ENCODE results near the gene CAB39.

Gene CAB39

GRCh38 chr2:230757476-230757875 lies 44.8 kb downstream of the CAB39 start:
- no peak overlapping the region for H3K27ac ChIP-seq
- H3K4me3 ChIP-seq, result no peak overlapping the region
- H3K9me3 ChIP-seq (ENCODE audit: low read depth, low read length), result no peaks in the 10 kb centered on the region
- no peak for DNase-seq (ENCODE audit: low read depth, low spot score)
- TF ChIP-seq EZH2 (IDR thresholded peaks at IDR 0.05), result no peak
- no peak for TF ChIP-seq FOXP2 (optimal IDR thresholded peaks at IDR 0.05; ENCODE audit: control extremely low read depth, extremely low read length, insufficient read depth)
- no peak for TF ChIP-seq POLR2AphosphoS5 (IDR thresholded peaks at IDR 0.05; ENCODE audit: borderline replicate concordance, low read depth, low read length)
- peaks cover 20% of the 10 kb centered on the region for H3K36me3 ChIP-seq (ENCODE audit: insufficient read depth, low read length)
- H3K9ac ChIP-seq (ENCODE audit: insufficient read length), result no peak overlapping the region

GRCh38 chr2:230758566-230759480 lies 46.2 kb downstream of the CAB39 start:
- peak; percentile 55 for DNase-seq (ENCODE audit: low read depth, low spot score)
- Histone ChIP-seq H3K27ac (peak overlapping the region; percentile 58), H3K36me3 (ENCODE audit: insufficient read depth, low read length) (peaks cover 30% of the 10 kb centered on the region), H3K9ac (ENCODE audit: insufficient read length) (no peak overlapping the region), H3K4me3 (no peak overlapping the region), H3K9me3 (ENCODE audit: low read depth, low read length) (no peaks in the 10 kb centered on the region)
- TF ChIP-seq EZH2 (IDR thresholded peaks at IDR 0.05), result no peak
- TF ChIP-seq FOXP2 (optimal IDR thresholded peaks at IDR 0.05; ENCODE audit: control extremely low read depth, extremely low read length, insufficient read depth), result no peak
- TF ChIP-seq POLR2AphosphoS5 (IDR thresholded peaks at IDR 0.05; ENCODE audit: borderline replicate concordance, low read depth, low read length), result no peak

GRCh38 chr2:230759481-230760167 lies 47.0 kb downstream of the CAB39 start:
- peak overlapping the region; percentile 58 for H3K27ac ChIP-seq
- H3K36me3 ChIP-seq (ENCODE audit: insufficient read depth, low read length), result peaks cover 38% of the 10 kb centered on the region
- no peak overlapping the region for H3K9ac ChIP-seq (ENCODE audit: insufficient read length)
- H3K4me3 ChIP-seq, result no peak overlapping the region
- H3K9me3 ChIP-seq (ENCODE audit: low read depth, low read length), result no peaks in the 10 kb centered on the region
- TF ChIP-seq EZH2 (IDR thresholded peaks at IDR 0.05) (no peak), FOXP2 (optimal IDR thresholded peaks at IDR 0.05; ENCODE audit: control extremely low read depth, extremely low read length, insufficient read depth) (no peak), POLR2AphosphoS5 (IDR thresholded peaks at IDR 0.05; ENCODE audit: borderline replicate concordance, low read depth, low read length) (no peak)
- no peak for DNase-seq (ENCODE audit: low read depth, low spot score)

GRCh38 chr2:230761704-230762103 lies 49.1 kb downstream of the CAB39 start:
- H3K36me3 ChIP-seq (ENCODE audit: insufficient read depth, low read length), result peaks cover 55% of the 10 kb centered on the region

GRCh38 chr2:230762317-230762896 lies 49.8 kb downstream of the CAB39 start:
- Histone ChIP-seq H3K4me3 (no peak overlapping the region), H3K9ac (ENCODE audit: insufficient read length) (no peak overlapping the region), H3K9me3 (ENCODE audit: low read depth, low read length) (no peaks in the 10 kb centered on the region), H3K36me3 (ENCODE audit: insufficient read depth, low read length) (peaks cover 62% of the 10 kb centered on the region), H3K27ac (no peak overlapping the region)
- DNase-seq (ENCODE audit: low read depth, low spot score), result no peak
- no peak for TF ChIP-seq POLR2AphosphoS5 (IDR thresholded peaks at IDR 0.05; ENCODE audit: borderline replicate concordance, low read depth, low read length)
- no peak for TF ChIP-seq FOXP2 (optimal IDR thresholded peaks at IDR 0.05; ENCODE audit: control extremely low read depth, extremely low read length, insufficient read depth)
- TF ChIP-seq EZH2 (IDR thresholded peaks at IDR 0.05), result no peak

More at GRCh38 chr2:230761704-230762103, 49.1 kb downstream of the CAB39 start:
- DNase-seq (ENCODE audit: low read depth, low spot score), result no peak
- Histone ChIP-seq H3K27ac (no peak overlapping the region), H3K9ac (ENCODE audit: insufficient read length) (no peak overlapping the region), H3K4me3 (no peak overlapping the region), H3K9me3 (ENCODE audit: low read depth, low read length) (no peaks in the 10 kb centered on the region)
- no peak for TF ChIP-seq FOXP2 (optimal IDR thresholded peaks at IDR 0.05; ENCODE audit: control extremely low read depth, extremely low read length, insufficient read depth)
- no peak for TF ChIP-seq EZH2 (IDR thresholded peaks at IDR 0.05)
- no peak for TF ChIP-seq POLR2AphosphoS5 (IDR thresholded peaks at IDR 0.05; ENCODE audit: borderline replicate concordance, low read depth, low read length)

- TF ChIP-seq FOXP2 (optimal IDR thresholded peaks at IDR 0.05; ENCODE audit: control extremely low read depth, extremely low read length, insufficient read depth), result no peak
- no peak for TF ChIP-seq POLR2AphosphoS5 (IDR thresholded peaks at IDR 0.05; ENCODE audit: borderline replicate concordance, low read depth, low read length)
- TF ChIP-seq EZH2 (IDR thresholded peaks at IDR 0.05), result no peak
- Histone ChIP-seq H3K4me3 (no peak overlapping the region), H3K27ac (no peak overlapping the region), H3K9me3 (ENCODE audit: low read depth, low read length) (no peaks in the 10 kb centered on the region), H3K36me3 (ENCODE audit: insufficient read depth, low read length) (peaks cover 81% of the 10 kb centered on the region), H3K9ac (ENCODE audit: insufficient read length) (no peak overlapping the region)
- DNase-seq (ENCODE audit: low read depth, low spot score), result no peak
Measured at GRCh38 chr2:230764346-230764745, 51.7 kb downstream of the CAB39 start.

- no peak overlapping the region for H3K4me3 ChIP-seq
- TF ChIP-seq EZH2 (IDR thresholded peaks at IDR 0.05) (no peak), POLR2AphosphoS5 (IDR thresholded peaks at IDR 0.05; ENCODE audit: borderline replicate concordance, low read depth, low read length) (no peak), FOXP2 (optimal IDR thresholded peaks at IDR 0.05; ENCODE audit: control extremely low read depth, extremely low read length, insufficient read depth) (no peak)
- peaks cover 85% of the 10 kb centered on the region for H3K36me3 ChIP-seq (ENCODE audit: insufficient read depth, low read length)
- H3K27ac ChIP-seq, result no peak overlapping the region
- H3K9me3 ChIP-seq (ENCODE audit: low read depth, low read length), result no peaks in the 10 kb centered on the region
- no peak overlapping the region for H3K9ac ChIP-seq (ENCODE audit: insufficient read length)
- no peak for DNase-seq (ENCODE audit: low read depth, low spot score)
Measured at GRCh38 chr2:230765611-230766300, 53.1 kb downstream of the CAB39 start.
